Parathyroid adenoma (tissue), 2 donors: Measurements from ENCODE around the gene CDC37L1.

Experiments used
- H2AFZ ChIP-seq: fragments of 300-600 bp; sonication (generic); one replicate; pipeline ENCODE4 v1.7.0; 2017; ENCODE audit warnings: antibody characterized with exemption, mild to moderate bottlenecking
- H3K27ac ChIP-seq: fragments of 300-600 bp; sonication (generic); one replicate; pipeline ENCODE4 v1.7.0; 2017
- H3K27me3 ChIP-seq: fragments of 300-600 bp; sonication (generic); one replicate; pipeline ENCODE4 v1.7.0; 2017; ENCODE audit warnings: low read length; ENCODE audit not compliant: control insufficient read depth, insufficient read depth
- H3K36me3 ChIP-seq: fragments of 300-600 bp; sonication (generic); one replicate; pipeline ENCODE4 v1.7.0; 2017; ENCODE audit warnings: low read length; ENCODE audit not compliant: control insufficient read depth, insufficient read depth
- H3K4me1 ChIP-seq: fragments of 300-600 bp; sonication (generic); one replicate; pipeline ENCODE4 v1.7.0; 2017; ENCODE audit warnings: control low read depth
- H3K4me2 ChIP-seq: fragments of 300-600 bp; sonication (generic); one replicate; pipeline ENCODE4 v1.7.0; 2017; ENCODE audit warnings: low read length
- H3K4me3 ChIP-seq: fragments of 300-600 bp; sonication (generic); one replicate; pipeline ENCODE4 v1.7.0; 2017; ENCODE audit warnings: low read depth, low read length
- H3K79me2 ChIP-seq: fragments of 300-600 bp; sonication (generic); one replicate; pipeline ENCODE4 v1.7.0; 2017; ENCODE audit warnings: control low read depth
- H3K9ac ChIP-seq: fragments of 300-600 bp; sonication (generic); one replicate; pipeline ENCODE4 v1.7.0; 2017; ENCODE audit warnings: mild to moderate bottlenecking
- H3K9me3 ChIP-seq: fragments of 300-600 bp; sonication (generic); one replicate; pipeline ENCODE4 v1.7.0; 2017; ENCODE audit warnings: low read length; ENCODE audit not compliant: control insufficient read depth
- TF ChIP-seq, protein P1 (sequence below): fragments of 300-600 bp; sonication (generic); IDR thresholded peaks from one replicate; pipeline ENCODE4 v1.7.0; 2017; ENCODE audit warnings: antibody characterized with exemption, mild to moderate bottlenecking
- donor health status: primary hyperparathyroidism.

CDC37L1 gene

DNA sequence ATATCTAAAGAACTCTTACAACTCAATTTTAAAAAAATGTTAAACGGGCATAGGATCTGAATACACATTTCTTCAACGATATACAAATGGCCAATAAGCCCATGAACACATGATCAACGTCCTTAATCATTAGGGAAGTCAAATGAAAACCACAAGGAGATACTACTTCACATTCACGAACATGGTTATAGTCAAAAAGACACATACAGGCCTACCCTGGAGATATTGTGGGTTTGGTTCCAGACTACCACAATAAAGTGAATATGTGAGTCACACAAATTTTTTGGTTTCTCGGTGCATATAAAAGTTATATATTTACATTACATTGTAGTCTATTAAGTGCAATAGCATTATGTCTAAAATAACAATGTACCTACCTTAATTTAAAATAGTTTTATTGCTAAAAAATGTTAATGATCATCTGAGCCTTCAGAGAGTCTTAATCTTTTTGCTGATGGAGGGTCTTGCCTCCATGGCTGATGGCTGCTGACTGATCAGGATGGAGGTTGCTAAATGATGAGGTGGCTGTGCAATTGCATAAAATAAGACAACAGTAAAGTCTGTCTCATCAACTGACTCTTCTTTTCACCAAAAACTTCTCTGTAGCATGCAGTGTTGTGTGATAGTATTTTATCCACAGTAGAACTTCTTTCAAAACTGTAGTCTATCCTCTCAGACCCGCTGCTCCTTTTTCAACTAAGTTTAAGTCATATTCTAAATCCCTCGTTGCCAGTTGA is 46.5 kb downstream of the CDC37L1 start:
- Histone ChIP-seq H3K4me2 (no peak overlapping the region), H3K36me3 (no peaks in the 10 kb centered on the region), H3K27ac (no peak overlapping the region), H3K27me3 (no peaks in the 10 kb centered on the region), H3K9ac (no peak overlapping the region), H3K4me1 (no peaks in the 10 kb centered on the region), H3K4me3 (no peak overlapping the region), H3K9me3 (no peaks in the 10 kb centered on the region), H2AFZ (no peak overlapping the region), H3K79me2 (peaks cover 6% of the 10 kb centered on the region)
- TF ChIP-seq, protein P1, sequence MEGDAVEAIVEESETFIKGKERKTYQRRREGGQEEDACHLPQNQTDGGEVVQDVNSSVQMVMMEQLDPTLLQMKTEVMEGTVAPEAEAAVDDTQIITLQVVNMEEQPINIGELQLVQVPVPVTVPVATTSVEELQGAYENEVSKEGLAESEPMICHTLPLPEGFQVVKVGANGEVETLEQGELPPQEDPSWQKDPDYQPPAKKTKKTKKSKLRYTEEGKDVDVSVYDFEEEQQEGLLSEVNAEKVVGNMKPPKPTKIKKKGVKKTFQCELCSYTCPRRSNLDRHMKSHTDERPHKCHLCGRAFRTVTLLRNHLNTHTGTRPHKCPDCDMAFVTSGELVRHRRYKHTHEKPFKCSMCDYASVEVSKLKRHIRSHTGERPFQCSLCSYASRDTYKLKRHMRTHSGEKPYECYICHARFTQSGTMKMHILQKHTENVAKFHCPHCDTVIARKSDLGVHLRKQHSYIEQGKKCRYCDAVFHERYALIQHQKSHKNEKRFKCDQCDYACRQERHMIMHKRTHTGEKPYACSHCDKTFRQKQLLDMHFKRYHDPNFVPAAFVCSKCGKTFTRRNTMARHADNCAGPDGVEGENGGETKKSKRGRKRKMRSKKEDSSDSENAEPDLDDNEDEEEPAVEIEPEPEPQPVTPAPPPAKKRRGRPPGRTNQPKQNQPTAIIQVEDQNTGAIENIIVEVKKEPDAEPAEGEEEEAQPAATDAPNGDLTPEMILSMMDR: no peak

GRCh38 chr9:4727593-4727992 is 48.2 kb downstream of the CDC37L1 start:
- H3K4me3 ChIP-seq: no peak overlapping the region
- no peaks in the 10 kb centered on the region for H3K9me3 ChIP-seq
- H3K27ac ChIP-seq: no peak overlapping the region
- no peaks in the 10 kb centered on the region for H3K4me1 ChIP-seq
- H2AFZ ChIP-seq: no peak overlapping the region
- H3K4me2 ChIP-seq: no peak overlapping the region
- H3K79me2 ChIP-seq: peaks cover 6% of the 10 kb centered on the region
- TF ChIP-seq, protein P1: no peak
- H3K36me3 ChIP-seq: no peaks in the 10 kb centered on the region
- no peaks in the 10 kb centered on the region for H3K27me3 ChIP-seq
- no peak overlapping the region for H3K9ac ChIP-seq

GRCh38 chr9:4732890-4733289 is 53.5 kb downstream of the CDC37L1 start:
- H3K27me3 ChIP-seq: no peaks in the 10 kb centered on the region
- no peak overlapping the region for H3K4me3 ChIP-seq
- H3K9me3 ChIP-seq: no peaks in the 10 kb centered on the region
- H3K36me3 ChIP-seq: no peaks in the 10 kb centered on the region
- TF ChIP-seq, protein P1: no peak
- no peak overlapping the region for H3K9ac ChIP-seq
- H3K79me2 ChIP-seq: peaks cover 9% of the 10 kb centered on the region
- H2AFZ ChIP-seq: no peak overlapping the region
- H3K4me2 ChIP-seq: no peak overlapping the region
- H3K4me1 ChIP-seq: no peaks in the 10 kb centered on the region
- H3K27ac ChIP-seq: no peak overlapping the region

- Histone ChIP-seq H3K4me3 (no peak overlapping the region), H3K9ac (no peak overlapping the region), H3K36me3 (no peaks in the 10 kb centered on the region), H3K27ac (no peak overlapping the region), H2AFZ (no peak overlapping the region), H3K4me1 (no peaks in the 10 kb centered on the region), H3K4me2 (no peak overlapping the region), H3K9me3 (no peaks in the 10 kb centered on the region), H3K27me3 (no peaks in the 10 kb centered on the region), H3K79me2 (peaks cover 14% of the 10 kb centered on the region)
- TF ChIP-seq, protein P1: no peak
These were observed 54.8 kb downstream of the CDC37L1 start for GRCh38 chr9:4734150-4734549.
